HG02571 (cell line): ENCODE measurements around the gene ZNF423.
A peak's percentile ranks its signal among the peaks of the same experiment; 100 is the strongest.

Experiments
- ATAC-seq: cut with Tn5 transposase; IDR thresholded peaks from one replicate; pipeline ENCODE4 v1.9.1; 2021; ENCODE audit warnings: mild to moderate bottlenecking, moderate library complexity; ENCODE audit not compliant: unreplicated experiment

ZNF423 gene

GRCh38 chr16:49467540-49468372, 388.2 kb downstream of the ZNF423 start:
- ATAC-seq: no peak

DNA sequence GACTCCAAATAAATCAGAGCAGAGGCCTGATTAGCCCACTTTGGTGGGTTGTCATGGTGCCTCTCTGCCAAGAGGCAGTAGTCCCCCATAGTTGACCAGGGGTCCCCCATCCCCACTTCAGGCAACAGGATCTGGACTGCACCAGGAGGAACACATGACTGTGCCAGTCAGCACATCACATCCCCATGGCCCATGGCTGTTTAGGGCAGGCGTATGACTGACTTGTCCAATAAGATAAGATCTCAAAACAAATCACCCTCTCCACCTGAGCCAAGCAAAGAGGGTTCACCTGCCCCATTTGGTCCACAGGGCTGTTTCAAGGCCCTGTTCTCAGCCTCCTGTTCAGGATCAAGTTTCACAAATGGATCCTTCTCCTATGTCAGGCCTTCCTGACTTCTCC, 389.0 kb downstream of the ZNF423 start:
- no peak for ATAC-seq

DNA sequence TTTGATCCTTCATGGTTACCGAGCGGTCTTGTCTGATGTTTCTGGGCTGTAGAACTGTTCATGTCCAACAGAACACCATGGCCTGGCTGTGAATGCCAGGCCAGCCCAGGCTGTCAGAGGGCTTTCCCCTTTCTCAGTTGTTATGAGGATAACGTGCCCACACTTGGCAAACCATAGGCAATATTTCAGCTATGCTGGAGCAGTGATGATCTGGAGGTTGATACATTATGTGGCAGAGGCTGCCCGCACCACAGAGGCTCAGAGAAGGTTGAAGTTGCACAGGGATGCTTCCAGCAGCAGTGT, 389.4 kb downstream of the ZNF423 start:
- ATAC-seq: no peak

DNA sequence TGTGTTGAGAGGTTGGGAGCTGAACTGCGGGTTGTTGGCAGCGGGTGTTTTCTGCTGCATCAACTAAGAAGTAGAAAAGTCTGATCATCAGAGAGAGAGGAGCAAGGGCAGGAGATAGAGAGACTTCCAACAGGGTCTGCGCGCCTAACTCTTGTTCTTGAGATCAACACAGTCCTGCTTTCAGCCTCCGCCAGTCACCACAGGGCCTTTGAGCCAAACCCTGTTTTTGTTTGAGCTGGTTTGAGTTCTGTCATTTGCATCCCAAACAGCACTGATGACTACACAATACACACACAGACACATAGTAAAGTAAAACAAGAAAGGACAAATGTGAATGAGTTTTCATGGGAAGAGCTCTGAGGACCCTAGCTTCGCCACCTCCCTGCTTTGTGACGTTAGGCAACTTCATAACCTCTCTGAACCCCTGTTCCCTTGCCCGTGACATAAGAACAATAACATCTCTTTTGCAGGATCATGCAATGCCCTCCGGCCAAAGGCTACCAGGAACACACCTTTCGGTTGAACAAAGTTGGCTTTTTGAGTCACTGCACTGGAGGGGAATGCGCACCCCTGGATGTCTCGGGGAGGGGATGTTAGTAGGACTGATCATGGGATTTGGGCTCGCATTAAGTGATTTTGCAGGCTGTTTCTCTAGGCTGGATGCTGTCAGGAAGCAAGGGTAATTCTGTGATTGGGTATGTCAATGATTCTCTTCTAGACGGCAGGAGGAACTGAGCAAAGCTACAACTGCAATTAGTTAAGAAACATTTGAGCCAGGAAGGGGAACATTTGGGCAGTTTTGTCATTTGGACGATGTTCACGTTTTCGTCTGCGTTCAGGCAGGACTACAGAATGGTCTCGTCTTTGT, 390.0 kb downstream of the ZNF423 start:
- no peak for ATAC-seq

DNA sequence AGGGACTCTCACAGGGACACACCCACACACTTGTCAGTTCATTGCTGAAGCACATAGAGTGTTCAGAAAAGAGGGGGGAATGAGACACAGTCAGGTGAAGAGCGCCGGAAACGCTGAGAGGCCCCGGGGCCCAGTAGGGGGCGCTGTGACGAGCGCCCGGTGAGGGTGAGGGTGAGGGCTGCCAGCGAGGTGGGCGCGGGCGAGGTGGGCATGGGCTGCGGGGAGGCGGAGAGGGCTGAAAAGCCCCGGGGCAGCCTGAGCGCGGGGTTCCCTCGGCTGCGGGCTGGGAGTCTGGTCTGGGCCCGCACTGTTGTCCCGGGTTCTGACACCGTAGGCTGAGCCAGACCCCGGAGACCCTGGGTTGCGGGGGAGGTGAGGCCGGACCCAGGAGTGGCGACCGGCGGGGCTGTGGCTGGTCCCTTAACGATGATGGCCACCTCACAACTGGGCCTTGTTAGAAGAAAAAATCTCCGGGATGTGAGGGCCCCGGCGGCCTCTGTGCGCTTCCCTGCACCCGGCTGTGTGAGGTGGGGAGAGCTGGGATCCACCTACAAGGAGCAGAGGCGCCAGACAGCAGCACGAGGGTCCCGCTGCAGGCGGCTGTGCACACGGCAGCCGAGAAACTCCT, 390.9 kb downstream of the ZNF423 start:
- ATAC-seq: no peak

DNA sequence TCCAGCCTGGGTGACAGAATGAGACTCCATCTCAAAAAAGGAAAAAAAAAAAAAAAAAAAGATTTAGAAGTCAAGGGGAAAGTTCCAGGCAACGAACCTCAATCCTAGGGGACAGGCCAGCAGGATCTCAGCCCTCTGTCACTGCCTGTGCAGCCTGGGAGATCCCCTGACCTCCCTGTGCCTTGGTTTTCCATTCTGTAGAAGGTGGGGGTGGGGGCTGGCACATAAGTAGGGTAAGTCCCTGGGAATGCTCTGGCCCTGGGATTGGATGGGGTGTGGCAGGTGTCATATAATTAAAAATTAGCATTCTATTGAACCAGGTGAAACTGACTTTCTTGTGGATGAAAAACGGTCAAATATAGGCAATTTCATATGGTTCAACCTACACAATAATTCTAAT, 391.8 kb downstream of the ZNF423 start:
- no peak for ATAC-seq

- peak; percentile 94 for ATAC-seq
Observed at GRCh38 chr16:49463529-49463928, 392.4 kb downstream of the ZNF423 start.

DNA sequence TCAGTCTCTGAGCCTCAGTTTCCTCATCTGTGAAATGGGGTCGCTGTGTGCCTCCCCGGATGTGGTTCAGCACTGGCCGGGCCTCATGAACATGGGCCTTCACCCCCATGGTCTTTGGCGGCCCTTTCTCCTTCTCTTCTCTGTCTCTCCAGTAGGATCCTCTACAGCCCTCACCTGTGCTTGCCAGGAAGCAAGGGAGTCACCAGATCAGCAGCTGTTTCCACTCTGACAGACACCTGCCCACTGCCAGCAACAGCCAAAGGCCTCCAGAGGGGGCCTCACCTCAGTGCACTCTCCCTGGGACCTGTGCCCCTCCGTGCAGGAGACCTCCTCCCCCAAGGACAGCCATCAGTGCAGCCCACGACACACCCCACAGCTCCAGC, 392.9 kb downstream of the ZNF423 start:
- ATAC-seq: no peak

DNA sequence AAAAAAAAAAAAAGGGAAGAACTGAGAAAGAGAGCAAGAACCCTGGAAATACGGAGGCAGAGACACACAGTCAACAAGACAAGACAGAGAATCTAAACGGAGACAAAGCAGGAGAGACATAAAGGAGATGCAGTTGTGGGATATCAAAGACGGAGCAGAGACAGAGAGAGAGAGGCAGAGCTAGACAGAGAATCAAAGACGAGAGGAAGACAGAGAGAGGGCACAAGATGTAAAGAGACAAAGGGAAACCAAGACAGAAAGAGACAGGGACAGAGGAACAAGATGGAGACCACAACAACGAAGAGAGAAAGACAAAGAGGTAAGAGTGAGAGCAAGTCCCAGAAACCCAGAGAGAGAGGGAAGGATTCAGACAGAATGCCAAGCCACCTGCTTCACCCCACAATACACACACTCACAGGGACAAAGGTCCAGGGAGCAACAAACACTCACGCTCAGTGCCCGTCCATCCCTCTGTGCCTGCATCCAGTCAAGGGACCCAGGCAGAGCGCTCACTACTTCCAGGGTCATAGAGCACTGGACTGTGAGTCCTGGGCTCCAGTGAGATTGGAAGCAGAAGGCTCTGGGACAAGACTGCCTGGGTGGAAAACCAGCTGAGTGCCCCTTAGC, 393.4 kb downstream of the ZNF423 start:
- ATAC-seq: no peak

GRCh38 chr16:49461517-49461951, 394.4 kb downstream of the ZNF423 start:
- ATAC-seq: no peak

DNA sequence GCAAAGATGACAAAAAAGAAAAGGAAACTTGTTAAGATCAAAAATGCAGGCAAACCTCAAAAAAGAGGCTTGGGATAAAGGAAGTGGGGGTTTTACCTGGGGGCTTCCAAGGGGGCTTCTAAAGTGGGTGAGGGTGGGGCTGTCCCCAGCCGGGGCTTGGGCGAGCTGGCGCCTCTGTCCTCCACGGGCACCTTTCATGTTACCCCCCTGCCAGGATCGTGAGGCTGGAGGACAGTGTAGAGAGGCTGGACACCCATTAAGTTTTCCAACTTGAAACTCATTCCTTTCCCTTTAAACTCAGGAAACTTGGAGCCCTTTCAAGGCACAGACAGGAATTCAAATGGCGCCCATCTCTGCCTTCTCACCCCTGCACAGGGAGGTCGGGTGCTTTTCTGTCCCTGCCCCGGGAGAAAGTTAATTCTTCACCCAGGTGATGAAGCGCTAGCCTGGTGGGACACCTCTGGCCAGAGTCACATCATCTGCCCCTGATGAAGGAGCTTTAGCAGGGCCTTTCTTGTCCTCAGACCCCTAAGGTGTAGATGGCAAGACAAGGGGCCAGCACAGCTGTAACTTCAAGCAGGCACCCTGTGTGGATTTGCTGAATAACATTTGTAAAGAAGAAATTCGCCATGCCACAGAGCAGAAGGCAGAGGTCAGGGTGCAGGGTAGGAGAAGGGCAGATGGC, 395.0 kb downstream of the ZNF423 start:
- no peak for ATAC-seq

- no peak for ATAC-seq
Observed at GRCh38 chr16:49459953-49460735, 395.8 kb downstream of the ZNF423 start.

- no peak for ATAC-seq
Observed at GRCh38 chr16:49458656-49459445, 397.1 kb downstream of the ZNF423 start.

DNA sequence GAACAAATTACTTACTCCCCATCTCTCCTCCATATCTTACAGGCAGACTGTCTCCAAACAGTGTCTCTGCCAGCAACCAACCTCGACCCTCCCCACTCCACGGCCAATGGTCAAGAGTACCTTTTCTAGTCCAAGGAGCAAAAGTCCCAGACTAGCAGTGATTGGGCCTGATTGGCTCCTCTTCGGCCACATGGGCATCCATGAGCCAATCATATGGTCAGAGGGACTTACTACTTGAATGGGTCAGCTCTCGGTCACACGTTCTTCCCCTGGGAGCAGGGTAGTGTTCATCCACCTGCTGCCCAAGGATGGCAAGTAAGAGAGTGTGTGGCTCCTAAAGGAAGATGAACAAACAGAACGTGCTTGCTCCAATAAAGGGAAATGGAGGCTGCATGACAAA, 397.7 kb downstream of the ZNF423 start:
- ATAC-seq: no peak

GRCh38 chr16:49457196-49457595, 398.7 kb downstream of the ZNF423 start:
- ATAC-seq: no peak

DNA sequence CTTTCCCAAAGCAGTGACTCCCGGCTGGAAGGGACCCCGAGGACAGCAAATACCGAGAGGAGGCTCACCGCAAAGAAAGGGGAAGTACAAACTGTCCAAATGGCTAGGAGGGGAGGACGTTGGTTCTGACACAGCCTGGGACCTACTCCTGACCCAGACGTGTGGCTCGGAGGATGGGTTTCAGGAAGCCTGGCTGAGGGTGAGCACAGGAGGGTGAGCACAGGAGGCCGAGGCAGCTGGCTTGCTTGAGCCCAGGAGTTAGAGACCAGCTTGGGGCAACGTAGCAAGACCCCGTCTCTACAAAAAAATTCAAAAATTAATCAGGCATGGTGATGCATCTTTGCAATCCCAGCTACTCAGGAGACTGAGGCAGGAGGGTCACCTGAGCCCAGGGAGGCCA, 399.1 kb downstream of the ZNF423 start:
- no peak for ATAC-seq

DNA sequence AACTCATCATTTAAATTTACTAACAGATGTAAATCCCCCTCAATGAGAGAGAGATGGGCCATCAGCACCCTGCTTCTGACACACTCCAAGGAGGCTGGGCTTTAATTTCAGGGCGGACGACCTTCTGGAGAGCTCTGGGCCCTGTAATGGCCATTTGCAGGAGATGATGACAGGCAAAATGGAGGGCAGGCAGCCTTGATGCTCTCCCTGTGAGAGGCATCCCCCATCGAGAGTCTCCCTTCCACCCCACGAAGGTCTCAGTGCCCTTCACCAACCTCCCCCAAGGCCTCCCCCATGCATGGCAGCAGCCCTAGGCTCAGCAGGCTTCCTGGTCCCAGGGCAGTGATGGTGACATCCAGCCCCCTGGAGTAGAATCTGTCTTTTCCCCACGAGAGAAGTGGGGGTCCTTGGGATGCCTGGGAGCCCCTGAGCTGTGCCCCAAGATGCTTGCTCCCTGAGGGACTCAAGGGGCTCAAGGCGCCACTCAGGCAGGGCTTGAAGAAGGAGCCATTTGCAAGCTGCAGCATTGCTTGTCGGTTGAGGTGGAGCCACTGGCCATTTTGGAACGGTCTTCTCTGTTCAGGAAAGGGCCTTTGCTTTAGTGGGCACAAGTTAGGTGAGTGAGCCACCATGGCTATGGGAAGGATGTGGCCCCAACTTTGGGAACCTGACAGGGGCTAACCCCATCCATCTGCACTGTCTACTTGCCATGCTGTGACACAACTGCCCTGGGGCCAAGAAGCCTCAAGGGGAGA, 399.7 kb downstream of the ZNF423 start:
- ATAC-seq: no peak

- no peak for ATAC-seq
Observed at GRCh38 chr16:49455181-49455990, 400.5 kb downstream of the ZNF423 start.
